DND-41 (cell line): Measurements from ENCODE around the gene GRIK3.

Experiments used
- ATAC-seq: fragments of 200-7000 bp; cut with Tn5 transposase; 3 replicates; pipeline ENCODE4 v1.9.1; 2021; ENCODE audit warnings: low read depth; ENCODE audit not compliant: insufficient read depth
- DNase-seq: peaks from one replicate; pipeline ENCODE4 v3.0.0-alpha.2; 2020
- H2AFZ ChIP-seq: 2 replicates; pipeline ENCODE4 v1.6.0; 2012; ENCODE audit warnings: low read depth, low read length
- H3K27ac ChIP-seq: 2 replicates; pipeline ENCODE4 v1.5.1; 2012; ENCODE audit warnings: low read length, inconsistent platforms
- H3K27me3 ChIP-seq: fragments of 200-600 bp; sonication (generic); 2 replicates; pipeline ENCODE4 v1.6.0; 2012; ENCODE audit warnings: low read length, mild to moderate bottlenecking, inconsistent platforms; ENCODE audit not compliant: insufficient read depth, poor library complexity
- H3K36me3 ChIP-seq: 2 replicates; pipeline ENCODE4 v1.5.1; 2012; ENCODE audit warnings: low read length, inconsistent platforms; ENCODE audit not compliant: insufficient read depth
- H3K4me1 ChIP-seq: 2 replicates; pipeline ENCODE4 v1.5.1; 2012; ENCODE audit warnings: mild to moderate bottlenecking, low read length; ENCODE audit not compliant: insufficient read depth
- H3K4me2 ChIP-seq: 2 replicates; pipeline ENCODE4 v1.6.0; 2012; ENCODE audit warnings: mild to moderate bottlenecking, moderate library complexity, low read length, inconsistent platforms; ENCODE audit not compliant: insufficient read depth
- H3K4me3 ChIP-seq, 2 experiments: fragments of 200-600 bp in 1 of 2; shearing (Covaris generic) in 1 of 2; 2 replicates each; pipeline ENCODE4 v1.5.1; 2012 to 2016; ENCODE audit warnings: inconsistent platforms in 2 of 2, low read length in 2 of 2, mild to moderate bottlenecking in 2 of 2, low read depth in 1 of 2, moderate library complexity in 1 of 2
- H3K79me2 ChIP-seq: 2 replicates; pipeline ENCODE4 v1.6.0; 2012; ENCODE audit warnings: low read length, inconsistent platforms; ENCODE audit not compliant: insufficient read depth
- H3K9ac ChIP-seq: 2 replicates; pipeline ENCODE4 v1.6.0; 2012; ENCODE audit warnings: low read depth, mild to moderate bottlenecking, inconsistent platforms, low read length, moderate library complexity
- H3K9me3 ChIP-seq: 2 replicates; pipeline ENCODE4 v1.5.1; 2012; ENCODE audit warnings: low read length, moderate library complexity, mild to moderate bottlenecking, inconsistent platforms; ENCODE audit not compliant: insufficient read depth, severe bottlenecking
- H4K20me1 ChIP-seq: 2 replicates; pipeline ENCODE4 v1.6.0; 2012; ENCODE audit warnings: low read length; ENCODE audit not compliant: insufficient read depth
- EZH2 ChIP-seq: IDR thresholded peaks from 3 replicates; pipeline ENCODE4 v1.6.1; 2012; ENCODE audit warnings: borderline replicate concordance, low read depth, mild to moderate bottlenecking, moderate library complexity, low read length, inconsistent platforms; ENCODE audit not compliant: severe bottlenecking
- TF ChIP-seq, protein P1 (sequence below): IDR thresholded peaks from 2 replicates; pipeline ENCODE4 v1.5.1; 2012; ENCODE audit warnings: borderline replicate concordance, low read length, moderate library complexity, mild to moderate bottlenecking; ENCODE audit not compliant: poor library complexity, severe bottlenecking; ENCODE audit errors: extremely low read depth

Gene GRIK3

DNA sequence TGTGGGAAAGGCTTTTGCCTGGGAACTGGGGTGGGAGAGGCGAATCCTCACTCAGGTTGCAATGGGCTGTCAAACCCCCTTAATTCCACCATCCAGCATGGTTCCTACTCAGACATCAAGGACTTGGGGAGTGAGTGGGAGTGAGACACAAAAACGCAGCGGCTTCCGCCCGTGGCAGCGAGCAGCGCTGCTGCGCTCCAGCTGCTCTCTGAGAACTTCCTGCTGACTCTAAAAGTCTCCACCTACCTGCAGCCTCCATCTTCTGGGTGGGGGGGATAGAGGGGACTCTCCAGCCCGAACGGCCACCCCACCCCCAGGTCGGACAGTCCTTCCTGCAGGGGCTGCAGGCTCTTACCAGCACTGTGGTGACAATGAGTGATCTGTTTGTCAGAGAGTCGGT is 184.4 kb downstream of the GRIK3 start:
- Histone ChIP-seq H3K9ac (no peak overlapping the region), H3K4me1 (no peaks in the 10 kb centered on the region), H3K4me2 (no peak overlapping the region), H3K36me3 (no peaks in the 10 kb centered on the region), H3K9me3 (no peaks in the 10 kb centered on the region), H3K79me2 (no peaks in the 10 kb centered on the region), H2AFZ (no peak overlapping the region), H3K4me3 (no peak overlapping the region), H3K27me3 (peaks cover 43% of the 10 kb centered on the region), H4K20me1 (peaks cover 8% of the 10 kb centered on the region), H3K27ac (no peak overlapping the region)
- ATAC-seq (no peak), DNase-seq (no peak)
- TF ChIP-seq EZH2 = no peak
- TF ChIP-seq, protein P1, sequence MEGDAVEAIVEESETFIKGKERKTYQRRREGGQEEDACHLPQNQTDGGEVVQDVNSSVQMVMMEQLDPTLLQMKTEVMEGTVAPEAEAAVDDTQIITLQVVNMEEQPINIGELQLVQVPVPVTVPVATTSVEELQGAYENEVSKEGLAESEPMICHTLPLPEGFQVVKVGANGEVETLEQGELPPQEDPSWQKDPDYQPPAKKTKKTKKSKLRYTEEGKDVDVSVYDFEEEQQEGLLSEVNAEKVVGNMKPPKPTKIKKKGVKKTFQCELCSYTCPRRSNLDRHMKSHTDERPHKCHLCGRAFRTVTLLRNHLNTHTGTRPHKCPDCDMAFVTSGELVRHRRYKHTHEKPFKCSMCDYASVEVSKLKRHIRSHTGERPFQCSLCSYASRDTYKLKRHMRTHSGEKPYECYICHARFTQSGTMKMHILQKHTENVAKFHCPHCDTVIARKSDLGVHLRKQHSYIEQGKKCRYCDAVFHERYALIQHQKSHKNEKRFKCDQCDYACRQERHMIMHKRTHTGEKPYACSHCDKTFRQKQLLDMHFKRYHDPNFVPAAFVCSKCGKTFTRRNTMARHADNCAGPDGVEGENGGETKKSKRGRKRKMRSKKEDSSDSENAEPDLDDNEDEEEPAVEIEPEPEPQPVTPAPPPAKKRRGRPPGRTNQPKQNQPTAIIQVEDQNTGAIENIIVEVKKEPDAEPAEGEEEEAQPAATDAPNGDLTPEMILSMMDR = no peak

DNA sequence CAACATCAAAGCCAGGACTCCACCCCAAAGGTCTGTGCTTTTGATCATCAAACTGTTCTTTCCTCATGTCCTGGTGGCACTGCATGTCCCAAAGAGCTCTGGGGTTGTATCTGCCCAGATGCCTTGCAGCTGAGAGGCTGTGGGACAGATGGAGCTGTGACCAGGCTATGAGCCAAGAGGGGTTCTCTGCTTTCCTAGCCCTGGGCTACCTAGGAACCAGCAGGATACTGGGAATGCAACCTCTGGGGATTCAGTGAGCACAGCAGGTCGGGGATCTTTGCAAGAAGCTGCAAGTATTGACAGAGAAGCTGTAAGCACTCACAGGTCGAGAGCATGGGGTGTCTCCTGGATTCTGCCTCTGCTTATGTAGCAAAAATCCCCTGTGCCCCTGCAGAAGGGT is 186.6 kb downstream of the GRIK3 start:
- Histone ChIP-seq H3K79me2 (no peaks in the 10 kb centered on the region), H3K36me3 (no peaks in the 10 kb centered on the region), H4K20me1 (peaks cover 7% of the 10 kb centered on the region), H2AFZ (no peak overlapping the region), H3K9ac (no peak overlapping the region), H3K9me3 (no peaks in the 10 kb centered on the region), H3K4me2 (no peak overlapping the region), H3K4me1 (no peaks in the 10 kb centered on the region), H3K27me3 (peaks cover 43% of the 10 kb centered on the region), H3K27ac (no peak overlapping the region), H3K4me3 (no peak overlapping the region)
- TF ChIP-seq, protein P1 = no peak
- no peak for TF ChIP-seq EZH2
- DNase-seq (no peak), ATAC-seq (no peak)

DNA sequence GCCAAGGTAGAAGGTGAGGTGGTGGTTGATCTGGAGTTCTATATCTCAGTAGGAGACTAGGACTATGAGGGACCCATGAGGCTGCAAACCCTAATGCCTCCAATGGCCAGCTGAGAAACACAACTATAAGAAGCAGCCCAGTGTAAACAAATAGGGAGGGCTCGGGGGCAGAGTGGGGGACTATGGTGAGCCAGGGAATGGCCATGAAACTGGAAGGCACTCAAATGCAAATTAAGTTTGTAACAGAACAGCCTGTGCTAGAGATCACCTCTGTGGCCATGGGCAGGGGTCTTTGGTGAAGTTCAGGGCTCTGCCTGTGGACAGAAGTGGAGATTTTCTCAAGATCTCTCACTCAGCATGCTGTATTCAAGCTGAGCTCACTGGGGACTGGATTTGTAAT is 187.1 kb downstream of the GRIK3 start:
- no peak for TF ChIP-seq EZH2
- TF ChIP-seq, protein P1 = no peak
- ATAC-seq = no peak
- no peak overlapping the region for H3K9ac ChIP-seq

DNA sequence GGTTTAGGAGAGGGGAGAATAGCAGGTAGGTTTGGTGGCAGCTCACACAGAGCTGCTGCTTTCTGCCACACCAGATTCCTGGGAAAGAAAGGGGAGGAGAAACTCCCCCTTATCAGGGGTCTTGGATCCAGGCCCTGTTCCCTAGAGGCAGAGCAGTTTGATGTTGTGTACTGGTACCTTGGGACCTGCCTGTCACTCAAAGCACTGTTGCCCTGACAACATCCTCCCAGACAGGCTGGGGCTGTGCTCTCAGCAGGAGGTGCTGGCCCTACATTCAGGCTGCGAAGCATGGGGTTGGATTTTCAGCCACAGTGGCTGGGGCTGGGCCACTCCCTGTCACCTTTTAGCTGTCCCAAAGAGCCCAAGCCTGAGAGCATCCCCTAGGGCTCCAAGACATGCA is 188.0 kb downstream of the GRIK3 start:
- DNase-seq = no peak
- H3K4me1 ChIP-seq = no peaks in the 10 kb centered on the region
- H3K79me2 ChIP-seq = no peaks in the 10 kb centered on the region
- no peak overlapping the region for H2AFZ ChIP-seq
- H3K9me3 ChIP-seq = no peaks in the 10 kb centered on the region
- H3K36me3 ChIP-seq = no peaks in the 10 kb centered on the region
- H4K20me1 ChIP-seq = peaks cover 3% of the 10 kb centered on the region
- H3K4me2 ChIP-seq = no peak overlapping the region
- ATAC-seq = no peak
- no peak overlapping the region for H3K9ac ChIP-seq
- peaks cover 34% of the 10 kb centered on the region for H3K27me3 ChIP-seq
- H3K27ac ChIP-seq = no peak overlapping the region
- no peak for TF ChIP-seq EZH2
- TF ChIP-seq, protein P1 = no peak
- H3K4me3 ChIP-seq = no peak overlapping the region

More for the DNA sequence above, 187.1 kb downstream of the GRIK3 start:
- Histone ChIP-seq H3K4me1 (no peaks in the 10 kb centered on the region), H2AFZ (no peak overlapping the region), H3K27ac (no peak overlapping the region), H3K4me2 (no peak overlapping the region), H3K36me3 (no peaks in the 10 kb centered on the region), H3K79me2 (no peaks in the 10 kb centered on the region), H4K20me1 (peaks cover 7% of the 10 kb centered on the region), H3K4me3 (no peak overlapping the region), H3K9me3 (no peaks in the 10 kb centered on the region), H3K27me3 (peaks cover 37% of the 10 kb centered on the region)
- DNase-seq = no peak
